GM23248 (cell line): ENCODE data around the gene PRSS27. TPM values are rescaled to one million over a fixed set of nuclear protein-coding genes. Genes with fewer than 3 reads are reported as not detected.
A peak's percentile ranks its signal among the peaks of the same experiment; 100 is the strongest.
"Not testable (repeated sequence)": the region's sequence is repeated elsewhere in the genome, so short reads cannot be mapped to it uniquely, and the experiment has no call there.

Source experiments
- DNase-seq: peaks from one replicate; pipeline ENCODE4 v3.0.0-alpha.2; 2015
- H2AFZ ChIP-seq: fragments of 200-600 bp; sonication (generic); 2 replicates; pipeline ENCODE4 v1.6.1; 2016; ENCODE audit warnings: antibody characterized with exemption
- H3F3A ChIP-seq: fragments of 200-600 bp; sonication (generic); 2 replicates; pipeline ENCODE4 v1.6.1; 2016; ENCODE audit warnings: mild to moderate bottlenecking, antibody characterized with exemption, mixed run types; ENCODE audit not compliant: insufficient read depth
- H3K27ac ChIP-seq: fragments of 200-600 bp; sonication (generic); 2 replicates; pipeline ENCODE4 v1.5.1; 2016; ENCODE audit warnings: mild to moderate bottlenecking
- H3K27me3 ChIP-seq: fragments of 200-600 bp; sonication (generic); replicated peaks from 2 replicates; pipeline ENCODE4 v1.6.1; 2016; ENCODE audit warnings: mild to moderate bottlenecking; ENCODE audit not compliant: insufficient read depth
- H3K36me3 ChIP-seq: fragments of 200-600 bp; sonication (generic); 2 replicates; pipeline ENCODE4 v1.6.1; 2016; ENCODE audit warnings: low read depth, mild to moderate bottlenecking
- H3K4me1 ChIP-seq: fragments of 200-600 bp; sonication (generic); 2 replicates; pipeline ENCODE4 v1.6.1; 2016; ENCODE audit warnings: mild to moderate bottlenecking; ENCODE audit not compliant: insufficient read depth
- H3K4me2 ChIP-seq: fragments of 200-600 bp; sonication (generic); one replicate; pipeline ENCODE4 v1.6.1; 2016; ENCODE audit warnings: mild to moderate bottlenecking; ENCODE audit not compliant: unreplicated experiment
- H3K4me3 ChIP-seq: fragments of 200-600 bp; sonication (generic); 2 replicates; pipeline ENCODE4 v1.5.1; 2016; ENCODE audit warnings: mild to moderate bottlenecking
- H3K79me2 ChIP-seq: fragments of 200-600 bp; sonication (generic); 2 replicates; pipeline ENCODE4 v1.6.1; 2016; ENCODE audit warnings: mild to moderate bottlenecking; ENCODE audit not compliant: insufficient read depth
- H3K9ac ChIP-seq: fragments of 200-600 bp; sonication (generic); 2 replicates; pipeline ENCODE4 v1.6.1; 2016; ENCODE audit warnings: mild to moderate bottlenecking
- H3K9me2 ChIP-seq: fragments of 200-600 bp; sonication (generic); 2 replicates; pipeline ENCODE4 v1.6.1; 2016; ENCODE audit warnings: mixed run types, mild to moderate bottlenecking, moderate library complexity; ENCODE audit not compliant: insufficient read depth
- H3K9me3 ChIP-seq: fragments of 200-600 bp; sonication (generic); one replicate; pipeline ENCODE4 v1.6.1; 2017; ENCODE audit warnings: low read depth
- H4K20me1 ChIP-seq: fragments of 200-600 bp; sonication (generic); 2 replicates; pipeline ENCODE4 v1.6.0; 2016; ENCODE audit not compliant: insufficient read depth
- EZH2 ChIP-seq: fragments of 200-600 bp; sonication (generic); IDR thresholded peaks from 2 replicates; pipeline ENCODE4 v1.6.1; 2018; ENCODE audit warnings: antibody characterized with exemption, mild to moderate bottlenecking; ENCODE audit not compliant: insufficient read depth, poor library complexity, severe bottlenecking
- EZH2phosphoT487 ChIP-seq: fragments of 200-600 bp; sonication (generic); IDR thresholded peaks from 2 replicates; pipeline ENCODE4 v1.6.1; 2018; ENCODE audit warnings: antibody characterized with exemption, moderate library complexity, mild to moderate bottlenecking, low read depth; ENCODE audit not compliant: insufficient read depth
- WGBS, 2 experiments: methylation state at CpG; one replicate each; pipeline ENCODE4 v1.1.6; 2015 to 2017; ENCODE audit warnings: low lambda C conversion rate in 2 of 2, low coverage in 1 of 2; ENCODE audit errors: missing lambda C conversion rate in 2 of 2; 5-methylcytosine and 5-hydroxymethylcytosine counted together
- in situ Hi-C: fragments of 300-500 bp; cut with MboI; formaldehyde crosslinking; loops from 2 replicates; pipeline ENCODE4 v1.15.0; 2020
- polyA plus RNA-seq: library from polyadenylated mRNA; unstranded; fragments of >200 nt; fragmentation: Nextera tagmentation; extraction: Ambion mirVana; gene quantifications from 2 replicates; pipeline ENCODE4 v1.2.1, GENCODE V29; 2016
- total RNA-seq: library from RNA; depleted of rRNA; stranded (reverse); fragments of >200 nt; shearing (Covaris generic); gene quantifications from 2 replicates; pipeline ENCODE4 v1.2.3, GENCODE V29; 2014; rRNA removed

The PRSS27 gene
- total and polyA plus RNA-seq, 2 experiments from 2014 or later: 0.68 to 0.76 TPM

DNA sequence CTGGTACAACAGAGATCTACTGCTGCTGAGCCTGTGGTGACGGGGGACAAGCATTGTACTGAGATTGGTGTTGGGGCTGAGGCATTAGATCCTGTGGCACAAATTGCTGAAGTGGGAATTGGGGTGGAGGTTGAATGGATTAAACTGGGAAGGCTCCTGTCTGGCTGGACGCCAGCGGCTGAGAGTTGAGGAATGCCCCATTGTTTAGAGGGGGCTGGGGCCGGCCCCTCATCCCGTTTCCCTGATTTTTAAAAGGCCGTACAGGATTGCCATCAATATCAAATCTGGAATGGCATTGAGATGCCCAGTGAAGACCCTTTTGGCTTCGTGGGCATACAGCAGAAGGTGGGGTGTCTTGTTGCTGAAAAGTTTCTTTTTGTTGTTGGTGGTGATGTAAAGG is 53.4 kb downstream of the PRSS27 start:
- H3K4me3 ChIP-seq, DNase-seq: not testable (repeated sequence)
- 90 to 91% methylated on average over 7 of the region's 7 CpGs for WGBS, 2 experiments

DNA sequence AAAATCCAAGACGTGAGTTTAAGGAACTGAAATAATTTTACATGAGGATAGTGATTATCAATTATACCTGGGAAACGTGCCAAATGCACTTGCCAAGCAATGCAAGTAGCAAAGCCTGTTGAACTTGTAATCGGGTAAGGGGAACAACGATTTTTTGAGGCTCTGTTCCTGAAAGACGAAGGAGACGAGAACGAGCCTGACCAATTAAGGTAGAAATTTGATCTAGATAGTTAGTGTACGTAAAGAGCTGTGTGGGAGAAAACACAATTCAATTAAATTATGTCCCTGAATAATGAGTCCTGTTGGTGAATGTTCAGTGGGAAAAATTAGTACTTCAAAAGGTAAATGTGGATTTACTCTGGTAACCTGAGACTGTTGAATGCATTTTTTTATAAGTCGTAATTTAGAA is 55.4 kb downstream of the PRSS27 start:
- H3K9ac ChIP-seq: no peak overlapping the region
- WGBS, 2 experiments: 65 to 70% methylated on average over 9 of the region's 9 CpGs
- no peak overlapping the region for H3K4me2 ChIP-seq
- no peaks in the 10 kb centered on the region for H4K20me1 ChIP-seq
- no peaks in the 10 kb centered on the region for H3K9me3 ChIP-seq
- H3K27ac ChIP-seq: no peak overlapping the region
- TF ChIP-seq EZH2 (no peak), EZH2phosphoT487 (no peak)
- no peak overlapping the region for H2AFZ ChIP-seq
- H3K79me2 ChIP-seq: peaks cover 6% of the 10 kb centered on the region
- no peak overlapping the region for H3K4me3 ChIP-seq
- DNase-seq: no peak
- peaks cover 19% of the 10 kb centered on the region for H3F3A ChIP-seq
- H3K9me2 ChIP-seq: no peaks in the 10 kb centered on the region
- H3K4me1 ChIP-seq: peaks cover 10% of the 10 kb centered on the region; the same call in 1 of the 2 replicates
- H3K36me3 ChIP-seq: peaks cover 3% of the 10 kb centered on the region; the same call in 1 of the 2 replicates
- no peaks in the 10 kb centered on the region for H3K27me3 ChIP-seq
- in situ Hi-C loops: no loop called here

More for the DNA sequence above, 53.4 kb downstream of the PRSS27 start:
- H3K9ac ChIP-seq, H3K4me2 ChIP-seq, H4K20me1 ChIP-seq, in situ Hi-C loops, H3K9me2 ChIP-seq, H3K36me3 ChIP-seq, H2AFZ ChIP-seq, H3K27me3 ChIP-seq, H3K9me3 ChIP-seq, H3K27ac ChIP-seq: not testable (repeated sequence)
- Histone ChIP-seq H3K4me1 (peaks cover 10% of the 10 kb centered on the region), H3K79me2 (peaks cover 20% of the 10 kb centered on the region), H3F3A (peaks cover 19% of the 10 kb centered on the region)

DNA sequence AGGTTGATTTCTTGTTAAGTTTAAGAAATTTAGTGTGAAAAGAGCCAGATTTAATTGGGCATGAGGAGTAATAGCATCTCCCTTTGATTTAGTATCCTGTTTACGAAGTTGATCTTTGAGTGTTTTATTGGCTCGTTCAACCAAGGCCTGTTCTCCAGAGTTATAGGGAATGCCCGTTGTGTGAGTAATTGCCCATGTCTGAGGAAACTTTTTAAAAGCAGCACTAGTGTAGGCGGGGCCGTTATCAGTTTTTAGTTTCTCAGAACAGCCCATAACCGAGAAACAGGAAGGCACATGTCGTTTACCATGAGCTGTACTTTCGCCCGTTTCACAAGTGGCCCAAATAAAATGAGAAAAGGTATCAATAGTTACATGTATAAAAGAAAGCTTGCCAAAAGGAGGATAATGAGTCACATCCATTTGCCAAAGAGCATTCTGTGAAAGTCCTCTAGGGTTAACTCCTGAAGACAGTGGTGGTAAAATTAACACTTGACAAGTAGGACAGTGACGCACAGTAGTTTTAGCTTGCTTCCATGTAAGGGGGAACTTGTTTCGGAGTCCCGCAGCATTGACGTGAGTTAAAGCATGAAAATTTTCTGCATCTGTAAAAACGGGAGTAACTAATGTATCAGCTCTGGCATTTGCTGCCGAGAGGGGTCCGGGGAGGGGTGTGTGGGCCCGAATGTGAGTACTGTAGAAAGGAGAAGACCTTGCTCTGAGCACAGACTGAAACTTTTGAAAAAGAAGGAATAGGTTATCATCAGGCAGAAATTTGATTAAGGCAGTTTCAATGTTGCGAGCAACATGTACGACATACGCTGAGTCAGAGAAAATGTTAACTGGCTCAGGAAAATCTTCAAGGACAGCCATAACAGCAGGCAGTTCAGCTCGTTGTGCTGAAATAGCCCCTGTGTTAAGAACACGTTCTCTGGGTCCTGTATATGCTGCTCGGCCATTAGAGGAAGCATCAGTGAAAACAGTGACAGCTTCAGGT is 56.2 kb downstream of the PRSS27 start:
- Histone ChIP-seq H3K4me1 (peaks cover 10% of the 10 kb centered on the region; the same call in 1 of the 2 replicates), H3K36me3 (peaks cover 3% of the 10 kb centered on the region; the same call in 1 of the 2 replicates), H3K9me3 (no peaks in the 10 kb centered on the region), H2AFZ (no peak overlapping the region), H3F3A (peaks cover 19% of the 10 kb centered on the region), H3K79me2 (no peaks in the 10 kb centered on the region; the same call in 1 of the 2 replicates), H3K4me2 (no peak overlapping the region), H3K27me3 (no peaks in the 10 kb centered on the region), H3K4me3 (no peak overlapping the region), H4K20me1 (no peaks in the 10 kb centered on the region), H3K27ac (peak overlapping the region; percentile 7; the same call in 1 of the 2 replicates), H3K9me2 (no peaks in the 10 kb centered on the region), H3K9ac (no peak overlapping the region)
- in situ Hi-C loops: no loop called here
- 67 to 68% methylated on average over 23 of the region's 23 CpGs for WGBS, 2 experiments
- TF ChIP-seq EZH2phosphoT487 (no peak), EZH2 (no peak)
- peak; percentile 71 for DNase-seq

Other genes with a start within 250 kb of the PRSS27 start
- gene NTN3, start 248.9 kb downstream of the PRSS27 start, total RNA-seq: 1.8 TPM in 1 of 2 replicates, not detected in the other
- not detected in 2 replicates for gene NTN3, start 248.9 kb downstream of the PRSS27 start, polyA plus RNA-seq
- 17.8 and 18.7 TPM in 2 replicates for gene TBC1D24, start 245.1 kb downstream of the PRSS27 start, total RNA-seq
- 9.3 and 10.1 TPM in 2 replicates for gene TBC1D24, start 245.1 kb downstream of the PRSS27 start, polyA plus RNA-seq
- 43.2 and 44.9 TPM in 2 replicates for gene ATP6V0C, start 206.3 kb downstream of the PRSS27 start, total RNA-seq
- gene ATP6V0C, start 206.3 kb downstream of the PRSS27 start, polyA plus RNA-seq: 186 and 197 TPM in 2 replicates
- gene AMDHD2, start 199.9 kb downstream of the PRSS27 start, total RNA-seq: 31.9 and 32.8 TPM in 2 replicates
- 15.2 and 16.1 TPM in 2 replicates for gene AMDHD2, start 199.9 kb downstream of the PRSS27 start, polyA plus RNA-seq
- gene CEMP1, start 188.8 kb downstream of the PRSS27 start, total RNA-seq: not detected in 2 replicates
- gene CEMP1, start 188.8 kb downstream of the PRSS27 start, polyA plus RNA-seq: 2.9 and 4.4 TPM in 2 replicates
- 16.8 and 21.6 TPM in 2 replicates for gene PDPK1, start 182.2 kb downstream of the PRSS27 start, total RNA-seq
- gene PDPK1, start 182.2 kb downstream of the PRSS27 start, polyA plus RNA-seq: 28.1 and 28.3 TPM in 2 replicates
- gene KCTD5, start 37.7 kb downstream of the PRSS27 start, total RNA-seq: 28.1 and 38.3 TPM in 2 replicates
- 33.2 and 33.6 TPM in 2 replicates for gene KCTD5, start 37.7 kb downstream of the PRSS27 start, polyA plus RNA-seq
- 42.6 and 53.6 TPM in 2 replicates for gene SRRM2, start 32.4 kb upstream of the PRSS27 start, total RNA-seq
- 173 and 202 TPM in 2 replicates for gene SRRM2, start 32.4 kb upstream of the PRSS27 start, polyA plus RNA-seq
- gene ELOB, start 57.1 kb upstream of the PRSS27 start, total RNA-seq: 320 and 713 TPM in 2 replicates
- 565 and 586 TPM in 2 replicates for gene ELOB, start 57.1 kb upstream of the PRSS27 start, polyA plus RNA-seq
- not detected in 2 replicates for gene PRSS33, start 67.3 kb upstream of the PRSS27 start, total RNA-seq
- gene PRSS33, start 67.3 kb upstream of the PRSS27 start, polyA plus RNA-seq: not detected in 2 replicates
- gene PRSS41, start 78.2 kb upstream of the PRSS27 start, total RNA-seq: not detected in 2 replicates
- gene PRSS41, start 78.2 kb upstream of the PRSS27 start, polyA plus RNA-seq: not detected in 2 replicates
- not detected in 2 replicates for gene PRSS21, start 97.0 kb upstream of the PRSS27 start, total RNA-seq
- gene PRSS21, start 97.0 kb upstream of the PRSS27 start, polyA plus RNA-seq: not detected in 2 replicates
- gene ZG16B, start 110.1 kb upstream of the PRSS27 start, total RNA-seq: not detected in 2 replicates
- gene ZG16B, start 110.1 kb upstream of the PRSS27 start, polyA plus RNA-seq: not detected in 2 replicates
- not detected in 2 replicates for gene PRSS22, start 137.9 kb upstream of the PRSS27 start, total RNA-seq
- gene PRSS22, start 137.9 kb upstream of the PRSS27 start, polyA plus RNA-seq: not detected in 2 replicates
- 60.3 and 112 TPM in 2 replicates for gene FLYWCH2, start 163.0 kb upstream of the PRSS27 start, total RNA-seq
- 48.6 and 53.6 TPM in 2 replicates for gene FLYWCH2, start 163.0 kb upstream of the PRSS27 start, polyA plus RNA-seq
- gene FLYWCH1, start 191.7 kb upstream of the PRSS27 start, total RNA-seq: 43.3 and 44.7 TPM in 2 replicates
- gene FLYWCH1, start 191.7 kb upstream of the PRSS27 start, polyA plus RNA-seq: 16.0 and 18.7 TPM in 2 replicates
- not detected in 2 replicates for gene KREMEN2, start 244.1 kb upstream of the PRSS27 start, total RNA-seq
- not detected in 2 replicates for gene KREMEN2, start 244.1 kb upstream of the PRSS27 start, polyA plus RNA-seq
- gene PAQR4, start 249.1 kb upstream of the PRSS27 start, total RNA-seq: 7.7 and 11.3 TPM in 2 replicates
- gene PAQR4, start 249.1 kb upstream of the PRSS27 start, polyA plus RNA-seq: 5.1 and 5.6 TPM in 2 replicates